Ecto neural progenitor cell (in vitro differentiated cells): ENCODE data around the gene SCN3A.

Source experiments
- DNase-seq: peaks from one replicate; pipeline ENCODE4 v3.0.0-alpha.2; 2018; ENCODE audit warnings: low spot score

SCN3A gene

DNA sequence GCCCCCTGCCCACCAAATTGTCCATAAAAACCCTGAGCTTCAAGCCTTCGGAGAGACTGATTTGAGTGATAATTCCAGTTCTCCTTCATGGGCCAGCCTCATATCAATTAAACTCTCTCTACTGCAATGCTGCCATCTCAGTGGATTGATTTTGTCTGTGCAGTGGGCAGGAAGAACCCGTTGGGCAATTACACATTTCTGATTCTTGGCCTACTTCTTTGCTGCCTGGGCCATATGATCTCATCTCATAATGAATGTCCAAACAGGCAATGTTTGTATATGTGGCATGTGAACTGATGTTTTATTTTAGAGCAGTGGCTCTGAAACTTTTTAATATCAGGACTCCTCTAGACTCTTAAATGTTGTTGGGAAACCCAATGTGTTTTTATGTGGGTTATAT lies 147.3 kb downstream of the SCN3A start:
- DNase-seq, result no peak

DNA sequence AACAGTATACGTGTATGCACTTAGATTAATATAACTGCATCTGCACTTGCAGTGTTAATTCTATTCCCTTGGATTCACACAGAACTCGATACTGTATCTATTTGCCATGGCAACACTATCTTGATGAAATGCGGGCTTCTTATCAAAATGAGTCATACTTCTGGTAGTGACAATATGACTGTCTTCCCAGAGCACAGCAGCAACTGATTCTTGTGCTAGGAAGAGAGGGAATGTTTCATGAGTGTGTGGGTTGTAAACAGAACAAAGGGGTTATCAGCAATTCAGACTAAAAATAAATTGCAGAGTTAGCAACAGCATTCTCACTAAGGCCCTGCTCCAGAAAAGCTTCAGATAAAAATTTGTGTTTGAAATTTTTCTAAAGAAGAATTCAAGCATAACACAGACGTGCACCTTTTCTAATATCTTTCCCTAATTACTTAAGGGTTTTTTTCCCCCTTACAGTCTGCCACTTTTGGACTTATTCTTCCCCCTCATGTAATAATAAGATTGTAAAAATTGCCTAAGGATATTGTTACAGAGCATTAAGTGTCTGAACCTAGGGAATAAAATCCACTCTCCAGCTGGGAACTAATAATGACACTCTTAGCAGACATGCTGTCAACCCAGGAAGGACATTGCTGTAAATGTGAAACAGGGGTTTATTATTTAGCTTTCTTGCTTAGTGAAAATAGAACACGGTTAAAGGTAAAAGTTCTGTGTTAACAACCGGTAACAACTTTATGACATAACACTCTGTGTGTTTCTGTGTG lies 148.6 kb downstream of the SCN3A start:
- no peak for DNase-seq

- DNase-seq, result no peak
Observed at GRCh38 chr2:165054652-165055051, 149.2 kb downstream of the SCN3A start.

GRCh38 chr2:165044505-165045303 lies 159.1 kb downstream of the SCN3A start:
- DNase-seq, result peak; percentile 56
